Esophagus squamous epithelium (tissue), 4 donors: Measurements from ENCODE around the gene PROCR.

ENCODE experiments used
- CTCF ChIP-seq, 6 experiments: fragments of 450-650 bp in 4 of 6; fragments of 200-600 bp in 2 of 6; sonication (generic) in 2 of 6; IDR thresholded peaks; one replicate each; pipeline ENCODE4 v1.5.1; 2016 to 2019; ENCODE audit warnings: antibody characterized with exemption in 6 of 6, mild to moderate bottlenecking in 4 of 6, moderate library complexity in 4 of 6
- POLR2A ChIP-seq, 4 donors: fragments of 450-650 bp; IDR thresholded peaks; one replicate each; pipeline ENCODE4 v1.6.1; 2017; ENCODE audit warnings: antibody characterized with exemption in 4 of 4, mild to moderate bottlenecking in 4 of 4, moderate library complexity in 3 of 4

- TF ChIP-seq CTCF (IDR thresholded peaks at IDR 0.05) (no peak), POLR2A (IDR thresholded peaks at IDR 0.05) (no peak)
Observed at GRCh38 chr20:35134880-35135279, 37.0 kb upstream of the PROCR start.
